ENCODE data around the gene GPR78.

DNA sequence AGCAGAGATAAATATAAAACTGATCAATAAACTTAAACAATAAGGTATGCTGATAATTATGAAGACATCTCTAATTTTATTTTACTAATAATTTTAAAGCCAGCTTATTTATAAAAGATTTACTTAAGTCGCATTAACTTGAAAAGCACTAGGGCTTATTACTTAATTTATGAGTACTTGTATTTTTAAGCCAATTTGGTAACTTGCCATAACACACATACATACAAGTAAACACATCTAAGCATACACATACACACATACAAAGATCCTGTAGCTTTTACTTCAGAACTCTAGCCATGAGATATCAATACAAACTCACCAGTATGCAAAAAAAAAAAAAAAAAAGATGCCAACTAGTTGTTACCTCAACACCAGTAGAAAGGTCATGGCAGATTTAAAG, 10.0 kb upstream of the GPR78 start:
- TF ChIP-seq CTCF (IDR thresholded peaks at IDR 0.05; ENCODE audit: borderline replicate concordance, extremely low read depth, low read length, poor library complexity, severe bottlenecking) (no peak), EZH2 (IDR thresholded peaks at IDR 0.05; ENCODE audit: borderline replicate concordance, low read depth, low read length, severe bottlenecking) (no peak)

Data from DND-41 (cell line).